ENCODE data around the gene AFAP1L2. TPM values are rescaled to one million over a fixed set of nuclear protein-coding genes. Genes with fewer than 3 reads are reported as not detected.

Gene AFAP1L2
- total and polyA plus RNA-seq, 2 experiments from 2014 or later = 0.75 to 3.8 TPM

DNA sequence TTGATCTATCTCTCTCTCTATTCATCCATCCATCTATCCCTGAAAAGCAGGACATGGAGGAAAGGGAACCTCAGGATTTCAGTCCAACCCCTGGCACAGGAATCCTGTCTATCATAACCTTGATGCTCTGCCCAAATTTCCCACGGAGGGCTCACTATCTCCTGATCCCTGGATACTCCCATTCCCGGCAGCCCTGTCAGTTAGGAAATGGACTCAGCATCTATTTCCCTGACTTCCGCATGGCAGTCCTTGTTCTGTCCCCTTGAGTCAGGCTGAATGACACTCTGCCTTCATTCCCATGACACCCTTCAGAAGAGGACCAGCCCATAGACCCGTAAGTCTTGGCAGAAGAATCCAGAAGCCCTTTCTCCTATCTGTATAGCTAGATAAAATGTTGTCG is 87.6 kb downstream of the AFAP1L2 start:
- H3K36me3 ChIP-seq = no peaks in the 10 kb centered on the region
- no peak overlapping the region for H3K4me3 ChIP-seq
- no peaks in the 10 kb centered on the region for H3K4me1 ChIP-seq (ENCODE audit: low read depth)
- no peak for TF ChIP-seq CTCF (IDR thresholded peaks at IDR 0.05; ENCODE audit: low read depth, low read length)
- H3K9me3 ChIP-seq (ENCODE audit: low read depth) = no peaks in the 10 kb centered on the region
- no peak for DNase-seq (ENCODE audit: low read depth in 1 of 2, low spot score in 1 of 2)
- no peaks in the 10 kb centered on the region for H3K27me3 ChIP-seq
- H3K27ac ChIP-seq = no peak overlapping the region

- no peaks in the 10 kb centered on the region for H3K27me3 ChIP-seq
- no peak overlapping the region for H3K4me3 ChIP-seq
- H3K27ac ChIP-seq = no peak overlapping the region
- no peaks in the 10 kb centered on the region for H3K4me1 ChIP-seq (ENCODE audit: low read depth)
- no peaks in the 10 kb centered on the region for H3K36me3 ChIP-seq
- DNase-seq (ENCODE audit: low read depth in 1 of 2, low spot score in 1 of 2) = no peak
- no peak for TF ChIP-seq CTCF (IDR thresholded peaks at IDR 0.05; ENCODE audit: low read depth, low read length)
- no peaks in the 10 kb centered on the region for H3K9me3 ChIP-seq (ENCODE audit: low read depth)
Measured at GRCh38 chr10:114315566-114316420, 88.5 kb downstream of the AFAP1L2 start.

- H3K36me3 ChIP-seq = no peaks in the 10 kb centered on the region
- TF ChIP-seq CTCF (IDR thresholded peaks at IDR 0.05; ENCODE audit: low read depth, low read length) = no peak
- no peaks in the 10 kb centered on the region for H3K27me3 ChIP-seq
- H3K4me3 ChIP-seq = no peak overlapping the region
- no peak overlapping the region for H3K27ac ChIP-seq
- H3K9me3 ChIP-seq (ENCODE audit: low read depth) = no peaks in the 10 kb centered on the region
- no peak for DNase-seq (ENCODE audit: low read depth in 1 of 2, low spot score in 1 of 2)
- no peaks in the 10 kb centered on the region for H3K4me1 ChIP-seq (ENCODE audit: low read depth)
Measured at GRCh38 chr10:114313866-114314265, 90.4 kb downstream of the AFAP1L2 start.

DNA sequence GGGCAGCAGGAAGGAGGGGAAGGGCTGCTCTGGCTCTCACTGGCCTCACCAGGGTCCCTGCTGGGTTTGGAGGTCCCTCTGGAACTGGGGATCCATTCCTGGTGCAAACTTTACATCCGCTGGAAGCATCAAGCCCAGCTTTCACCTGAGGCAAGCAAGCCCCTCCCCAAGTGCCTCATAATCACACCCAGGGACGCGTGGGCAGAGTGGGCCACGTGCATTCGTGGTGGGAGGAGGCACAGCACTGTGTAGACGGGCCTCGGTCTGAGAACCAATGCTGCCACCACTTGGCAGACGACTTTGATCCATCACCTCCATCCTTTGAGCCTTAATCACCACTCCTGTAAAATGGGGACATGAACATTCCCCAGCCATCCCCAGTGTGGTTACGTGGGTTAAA is 91.2 kb downstream of the AFAP1L2 start:
- H3K27ac ChIP-seq = no peak overlapping the region
- H3K36me3 ChIP-seq = no peaks in the 10 kb centered on the region
- no peak for TF ChIP-seq CTCF (IDR thresholded peaks at IDR 0.05; ENCODE audit: low read depth, low read length)
- H3K4me3 ChIP-seq = no peak overlapping the region
- H3K4me1 ChIP-seq (ENCODE audit: low read depth) = no peaks in the 10 kb centered on the region
- DNase-seq (ENCODE audit: low read depth in 1 of 2, low spot score in 1 of 2) = no peak
- no peaks in the 10 kb centered on the region for H3K9me3 ChIP-seq (ENCODE audit: low read depth)
- H3K27me3 ChIP-seq = no peaks in the 10 kb centered on the region

DNA sequence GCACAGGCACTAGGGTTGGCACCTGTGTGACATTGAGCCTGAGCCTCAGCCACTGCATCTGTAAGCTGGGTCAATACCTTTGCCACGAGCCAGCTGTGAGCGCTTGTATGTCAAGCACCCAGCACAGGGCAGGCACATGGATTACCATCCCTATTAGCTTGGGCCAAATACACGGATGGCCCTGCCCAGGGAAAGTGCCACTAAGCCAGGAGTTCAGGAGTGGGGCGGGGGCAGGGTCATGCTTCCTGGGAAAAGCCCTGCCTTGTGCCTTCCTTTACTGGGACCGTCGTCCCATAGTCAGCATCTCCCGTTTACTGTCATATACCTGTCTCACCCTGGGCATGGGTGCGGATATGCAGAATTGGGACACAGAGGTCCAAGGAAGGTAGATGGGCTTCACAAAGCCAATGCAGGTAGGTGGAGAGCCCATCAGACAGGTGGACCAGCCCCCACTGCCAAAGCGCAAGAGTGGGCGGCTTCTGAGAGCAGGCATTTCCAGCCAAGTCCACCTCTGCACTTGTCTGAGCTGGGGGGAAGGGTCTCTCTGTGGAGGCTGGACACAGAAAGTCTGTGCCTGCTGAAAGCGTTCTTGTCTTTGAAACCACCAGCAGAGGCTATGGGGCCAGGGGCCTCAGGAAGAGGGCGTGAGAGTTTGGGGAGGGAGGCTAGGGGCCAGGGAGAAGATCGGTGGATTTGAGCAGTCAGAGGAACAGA is 92.6 kb downstream of the AFAP1L2 start:
- no peaks in the 10 kb centered on the region for H3K36me3 ChIP-seq

More for the DNA sequence above, 92.6 kb downstream of the AFAP1L2 start:
- no peak for TF ChIP-seq CTCF (IDR thresholded peaks at IDR 0.05; ENCODE audit: low read depth, low read length)
- Histone ChIP-seq H3K4me1 (ENCODE audit: low read depth) (no peaks in the 10 kb centered on the region), H3K4me3 (no peak overlapping the region), H3K27ac (no peak overlapping the region), H3K9me3 (ENCODE audit: low read depth) (no peaks in the 10 kb centered on the region), H3K27me3 (no peaks in the 10 kb centered on the region)
- DNase-seq (ENCODE audit: low read depth in 1 of 2, low spot score in 1 of 2) = no peak

All from cardiac muscle cell (in vitro differentiated cells and primary cell).